KMS-11 (cell line): ENCODE data around the gene ATP5MC3.

ENCODE experiments used
- H2AFZ ChIP-seq: fragments of 200-600 bp; sonication (generic); 2 replicates; pipeline ENCODE4 v1.6.1; 2016; ENCODE audit warnings: antibody characterized with exemption, mixed run types, low read depth
- H3K27ac ChIP-seq: fragments of 200-600 bp; sonication (generic); 2 replicates; pipeline ENCODE4 v1.6.1; 2016; ENCODE audit warnings: mild to moderate bottlenecking, mixed run types
- H3K27me3 ChIP-seq: fragments of 200-600 bp; sonication (generic); 2 replicates; pipeline ENCODE4 v1.6.1; 2017; ENCODE audit warnings: mild to moderate bottlenecking, low read depth, mixed run types, moderate library complexity; ENCODE audit not compliant: insufficient read depth
- H3K36me3 ChIP-seq: fragments of 200-600 bp; sonication (generic); 2 replicates; pipeline ENCODE4 v1.6.1; 2017; ENCODE audit warnings: mild to moderate bottlenecking, mixed run types; ENCODE audit not compliant: insufficient read depth
- H3K4me1 ChIP-seq: fragments of 200-600 bp; sonication (generic); 2 replicates; pipeline ENCODE4 v1.6.1; 2016; ENCODE audit warnings: mild to moderate bottlenecking, low read depth, mixed run types; ENCODE audit not compliant: poor library complexity, severe bottlenecking
- H3K4me2 ChIP-seq: fragments of 200-600 bp; sonication (generic); 2 replicates; pipeline ENCODE4 v1.7.0; 2016; ENCODE audit warnings: mild to moderate bottlenecking, mixed run types
- H3K4me3 ChIP-seq: fragments of 200-600 bp; sonication (generic); IDR thresholded peaks from 2 replicates; pipeline ENCODE4 v1.6.1; 2017; ENCODE audit warnings: low read depth, low read length, mixed read lengths; ENCODE audit not compliant: insufficient read depth
- H3K79me2 ChIP-seq: fragments of 200-600 bp; sonication (generic); 2 replicates; pipeline ENCODE4 v1.6.1; 2016; ENCODE audit warnings: low read depth, mixed run types; ENCODE audit not compliant: insufficient read depth
- H3K9ac ChIP-seq: fragments of 200-600 bp; sonication (generic); 2 replicates; pipeline ENCODE4 v1.6.1; 2016; ENCODE audit warnings: mild to moderate bottlenecking, mixed run types
- H4K20me1 ChIP-seq: fragments of 200-600 bp; sonication (generic); 2 replicates; pipeline ENCODE4 v1.6.1; 2016; ENCODE audit warnings: mild to moderate bottlenecking, mixed run types; ENCODE audit not compliant: insufficient read depth
- CTCF ChIP-seq: fragments of 200-600 bp; sonication (generic); conservative IDR thresholded peaks from 2 replicates; pipeline ENCODE4 v1.6.1; 2017; ENCODE audit warnings: low read depth, mild to moderate bottlenecking, antibody characterized with exemption, low read length, moderate library complexity, mixed read lengths

Gene ATP5MC3

GRCh38 chr2:175175896-175176295, 5.6 kb downstream of the ATP5MC3 start:
- no peak for TF ChIP-seq CTCF
- Histone ChIP-seq H3K79me2 (peaks cover 25% of the 10 kb centered on the region), H3K4me2 (no peak overlapping the region)

GRCh38 chr2:175175320-175175719, 6.2 kb downstream of the ATP5MC3 start:
- no peak overlapping the region for H3K27ac ChIP-seq
- H3K27me3 ChIP-seq, result no peaks in the 10 kb centered on the region
- no peak overlapping the region for H2AFZ ChIP-seq
- H3K9ac ChIP-seq, result no peak overlapping the region
- H3K79me2 ChIP-seq, result peaks cover 19% of the 10 kb centered on the region
- peaks cover 37% of the 10 kb centered on the region for H3K4me1 ChIP-seq
- peaks cover 25% of the 10 kb centered on the region; the same call in 1 of the 2 replicates for H3K36me3 ChIP-seq
- no peak overlapping the region for H3K4me3 ChIP-seq
- no peak overlapping the region for H3K4me2 ChIP-seq
- no peak for TF ChIP-seq CTCF
- 0 out of 2 replicates have a peak, but pooled peaks cover 7% of the 10 kb centered on the region for H4K20me1 ChIP-seq

More at GRCh38 chr2:175175896-175176295, 5.6 kb downstream of the ATP5MC3 start:
- Histone ChIP-seq H3K9ac (no peak overlapping the region), H3K36me3 (peaks cover 25% of the 10 kb centered on the region; the same call in 1 of the 2 replicates), H3K27me3 (no peaks in the 10 kb centered on the region), H4K20me1 (0 out of 2 replicates have a peak, but pooled peaks cover 9% of the 10 kb centered on the region), H3K4me1 (peaks cover 33% of the 10 kb centered on the region), H3K27ac (no peak overlapping the region), H2AFZ (no peak overlapping the region), H3K4me3 (no peak overlapping the region)

GRCh38 chr2:175170659-175171304, 10.7 kb downstream of the ATP5MC3 start:
- no peak overlapping the region for H3K4me2 ChIP-seq

GRCh38 chr2:175169191-175169590, 12.3 kb downstream of the ATP5MC3 start:
- Histone ChIP-seq H4K20me1 (no peaks in the 10 kb centered on the region), H3K4me3 (peak overlapping the region; percentile 18), H3K79me2 (peaks cover 37% of the 10 kb centered on the region), H2AFZ (no peak overlapping the region), H3K4me2 (peak overlapping the region; percentile 89), H3K4me1 (peaks cover 55% of the 10 kb centered on the region), H3K27me3 (no peaks in the 10 kb centered on the region), H3K27ac (peak overlapping the region; percentile 41; the same call in 1 of the 2 replicates), H3K36me3 (no peaks in the 10 kb centered on the region), H3K9ac (no peak overlapping the region; the same call in 1 of the 2 replicates)
- no peak for TF ChIP-seq CTCF

More at GRCh38 chr2:175170659-175171304, 10.7 kb downstream of the ATP5MC3 start:
- Histone ChIP-seq H3K4me1 (peaks cover 42% of the 10 kb centered on the region), H3K36me3 (no peaks in the 10 kb centered on the region), H2AFZ (no peak overlapping the region), H3K9ac (no peak overlapping the region), H3K4me3 (no peak overlapping the region), H3K79me2 (peaks cover 21% of the 10 kb centered on the region), H3K27ac (no peak overlapping the region), H4K20me1 (no peaks in the 10 kb centered on the region), H3K27me3 (no peaks in the 10 kb centered on the region)
- no peak for TF ChIP-seq CTCF
